Forelimb muscle (tissue), 1 donor: ENCODE results near the gene C10orf90. TPM values are rescaled to one million over a fixed set of nuclear protein-coding genes. Genes with fewer than 3 reads are reported as not detected.

Experiments
- DNase-seq: peaks from one replicate; pipeline ENCODE4 v3.0.0-alpha.2; 2013; ENCODE audit warnings: low read depth
- polyA plus RNA-seq: library from polyadenylated mRNA; unstranded; fragments of 120-200 nt; gene quantifications from one replicate; pipeline ENCODE4 v1.2.1, GENCODE V29; 2013; ENCODE audit not compliant: insufficient read length

The C10orf90 gene
- polyA plus RNA-seq, 1 donor = 0.30 TPM

DNA sequence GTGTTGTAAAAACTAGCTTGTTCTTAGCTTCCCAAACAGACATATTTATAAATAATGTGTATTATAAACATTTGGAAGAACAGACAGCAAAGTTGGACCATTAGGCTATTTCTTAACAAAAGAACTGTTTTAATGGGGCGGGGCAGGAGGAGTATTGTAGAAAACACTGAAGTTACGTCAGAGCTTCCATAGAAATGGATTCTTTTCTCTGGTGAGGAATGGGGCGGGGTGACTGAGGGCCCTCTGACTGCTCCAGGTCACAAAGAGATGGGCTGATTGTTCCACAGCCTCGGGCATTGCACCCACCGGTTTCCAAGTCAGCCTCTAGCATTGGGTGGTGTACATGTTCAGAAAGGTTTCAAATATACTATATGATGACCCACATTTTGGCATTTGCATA lies 245.5 kb downstream of the C10orf90 start:
- no peak for DNase-seq

DNA sequence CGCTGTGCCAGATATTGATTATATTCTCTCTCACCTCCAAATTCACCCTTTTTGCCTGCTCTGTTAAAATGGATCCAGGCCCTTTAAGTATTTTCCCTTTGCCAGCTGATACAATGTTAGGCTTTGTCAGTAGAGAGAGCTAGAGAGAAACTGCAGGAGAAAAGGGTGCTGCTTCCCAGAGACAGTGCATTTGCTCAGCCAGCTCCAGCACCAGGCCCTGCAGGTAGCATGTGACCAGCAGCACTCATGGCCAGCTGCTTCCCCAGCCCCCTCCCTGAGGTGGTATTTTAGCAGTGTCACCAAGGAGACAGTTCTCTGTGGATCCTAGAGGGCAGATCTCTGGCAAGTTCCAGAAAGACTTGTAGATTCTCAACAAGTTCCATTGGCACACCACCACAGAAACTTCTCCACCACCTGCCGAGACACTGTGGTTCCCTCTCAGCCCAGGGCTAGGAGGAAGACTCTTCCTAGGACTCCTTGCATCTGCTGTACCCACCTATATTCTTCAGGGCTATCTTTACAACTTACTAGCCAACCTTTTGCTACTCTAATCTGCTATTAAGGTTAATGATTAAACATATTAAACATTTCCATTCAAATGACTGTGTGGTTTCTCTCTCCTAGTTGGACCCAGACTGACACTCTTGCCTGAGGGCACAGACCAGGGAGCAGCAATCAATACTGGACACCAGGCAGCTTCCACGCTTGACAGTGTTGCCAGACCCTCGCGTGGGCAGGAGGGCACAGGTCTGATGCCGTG lies 246.6 kb downstream of the C10orf90 start:
- no peak for DNase-seq

DNA sequence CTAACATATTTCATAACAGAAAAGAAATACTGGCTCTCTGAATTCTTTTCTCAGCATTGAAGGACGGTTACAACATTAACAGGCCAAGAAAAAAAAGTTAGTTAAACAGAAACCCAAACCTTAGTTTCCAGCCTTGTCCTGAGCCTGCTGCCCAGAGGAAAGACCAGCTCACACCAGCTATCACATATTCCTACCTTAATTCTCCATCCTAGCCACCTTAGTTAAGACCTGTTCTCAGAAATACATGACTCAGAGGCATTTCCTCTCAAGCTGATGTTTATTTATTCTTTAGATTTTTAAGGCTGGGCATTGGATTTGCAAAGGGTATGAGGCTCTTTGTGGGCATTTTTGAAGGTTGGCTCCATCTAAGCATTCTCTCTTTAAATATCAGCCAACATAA lies 247.9 kb downstream of the C10orf90 start:
- no peak for DNase-seq

DNA sequence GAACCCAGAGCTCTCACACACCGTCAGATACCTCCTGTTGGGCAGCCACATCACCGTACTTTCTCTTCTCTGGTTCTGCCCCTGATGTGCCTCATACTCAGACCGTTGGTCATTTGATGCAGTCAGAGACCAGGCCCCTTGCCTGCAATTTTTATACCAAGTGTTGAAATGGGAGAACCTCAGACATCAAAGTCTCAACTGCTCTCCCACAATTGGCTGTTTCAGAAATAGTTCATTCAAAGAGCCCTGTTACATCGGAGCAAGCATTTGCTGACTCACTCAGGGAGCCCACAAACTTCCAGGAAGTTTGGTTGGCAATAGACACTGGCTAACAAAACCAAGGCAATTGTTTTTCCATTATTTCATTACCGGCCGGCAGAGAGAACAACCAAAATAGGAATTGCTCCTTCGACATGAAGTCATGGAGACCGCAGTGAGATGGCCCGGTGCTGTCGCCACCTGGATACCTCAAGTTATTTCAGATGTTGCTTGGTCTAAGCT lies 248.7 kb downstream of the C10orf90 start:
- DNase-seq = peak; percentile 48

DNA sequence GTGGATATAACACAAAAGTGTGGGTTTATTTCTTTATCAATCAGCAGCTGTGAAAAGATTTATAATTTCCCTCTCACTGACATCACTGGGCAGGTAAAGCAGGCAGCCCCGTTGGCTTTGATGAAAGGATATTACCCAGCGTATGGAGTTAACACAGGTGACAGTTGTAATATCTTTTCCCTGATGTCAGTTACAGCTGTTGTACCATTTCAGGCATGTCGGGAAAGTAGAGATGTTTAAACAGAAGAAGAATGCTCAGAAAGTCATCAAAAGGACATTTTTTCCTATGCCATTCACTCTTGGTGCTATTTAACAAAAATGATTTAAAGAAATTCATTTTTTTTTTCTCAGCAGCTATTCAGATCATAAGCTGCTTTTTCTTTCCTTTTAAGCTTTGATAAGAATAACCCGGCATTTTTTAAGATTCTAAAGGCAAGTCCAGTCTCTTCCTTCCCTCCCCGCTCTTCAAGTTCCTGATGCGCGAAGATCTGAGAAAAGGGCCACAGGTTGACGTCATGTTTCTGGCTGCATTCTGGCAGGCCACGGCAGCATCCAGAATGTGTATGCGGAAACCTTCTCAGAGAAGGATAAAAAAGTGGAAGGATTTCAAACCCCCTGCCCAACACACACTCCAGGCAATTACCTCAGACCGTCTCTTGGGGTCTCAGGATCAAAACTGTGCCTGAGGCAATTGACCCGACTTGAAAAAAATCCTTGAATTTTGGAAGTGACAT lies 249.8 kb downstream of the C10orf90 start:
- DNase-seq = no peak

DNA sequence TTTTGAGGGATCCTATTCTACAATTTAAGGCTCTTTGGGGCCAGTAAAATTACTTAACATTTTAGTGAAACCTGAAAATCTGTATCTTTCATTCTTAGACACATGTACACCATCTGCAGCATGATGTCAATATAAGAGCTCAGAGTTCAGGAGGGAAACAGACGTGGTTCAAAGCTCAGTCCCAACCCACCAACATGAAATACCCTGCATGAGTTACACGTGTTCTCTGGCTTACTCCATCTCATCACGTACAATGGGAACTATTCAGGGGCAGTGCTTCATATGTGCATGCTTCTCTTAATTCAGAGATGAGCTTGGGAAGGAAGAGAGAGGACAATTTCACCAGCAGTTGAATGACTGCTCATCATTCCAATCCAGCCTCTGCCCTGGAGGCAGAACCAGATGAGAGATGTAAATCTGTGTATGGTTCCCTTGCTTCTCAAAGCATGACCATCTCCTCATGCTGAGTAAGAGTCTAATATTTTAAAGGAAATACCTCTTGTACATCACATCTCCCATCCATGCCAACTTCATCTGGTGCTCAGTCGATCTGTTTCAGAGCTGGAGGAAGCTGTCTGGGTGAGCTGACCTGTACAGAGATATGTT lies 253.2 kb downstream of the C10orf90 start:
- no peak for DNase-seq

DNA sequence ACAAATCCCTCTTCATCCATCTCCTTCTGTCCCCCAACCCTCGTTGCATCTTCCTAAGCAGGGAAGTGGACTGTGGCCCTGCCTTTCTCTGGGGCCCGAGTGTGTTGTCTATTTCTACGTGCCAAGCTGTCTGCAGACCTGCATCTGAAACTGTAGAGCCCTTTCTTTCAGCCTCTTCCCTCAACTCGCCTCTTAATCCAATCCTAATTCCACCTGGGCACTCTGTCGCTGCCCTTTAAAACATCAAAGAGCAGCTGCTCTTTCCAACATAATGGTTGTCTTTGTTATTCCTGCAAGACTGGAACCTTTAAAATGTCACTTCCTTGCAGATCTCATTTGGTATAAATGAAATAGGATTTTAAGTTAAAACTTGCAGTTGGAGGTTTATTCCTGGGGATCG lies 260.7 kb downstream of the C10orf90 start:
- no peak for DNase-seq

DNA sequence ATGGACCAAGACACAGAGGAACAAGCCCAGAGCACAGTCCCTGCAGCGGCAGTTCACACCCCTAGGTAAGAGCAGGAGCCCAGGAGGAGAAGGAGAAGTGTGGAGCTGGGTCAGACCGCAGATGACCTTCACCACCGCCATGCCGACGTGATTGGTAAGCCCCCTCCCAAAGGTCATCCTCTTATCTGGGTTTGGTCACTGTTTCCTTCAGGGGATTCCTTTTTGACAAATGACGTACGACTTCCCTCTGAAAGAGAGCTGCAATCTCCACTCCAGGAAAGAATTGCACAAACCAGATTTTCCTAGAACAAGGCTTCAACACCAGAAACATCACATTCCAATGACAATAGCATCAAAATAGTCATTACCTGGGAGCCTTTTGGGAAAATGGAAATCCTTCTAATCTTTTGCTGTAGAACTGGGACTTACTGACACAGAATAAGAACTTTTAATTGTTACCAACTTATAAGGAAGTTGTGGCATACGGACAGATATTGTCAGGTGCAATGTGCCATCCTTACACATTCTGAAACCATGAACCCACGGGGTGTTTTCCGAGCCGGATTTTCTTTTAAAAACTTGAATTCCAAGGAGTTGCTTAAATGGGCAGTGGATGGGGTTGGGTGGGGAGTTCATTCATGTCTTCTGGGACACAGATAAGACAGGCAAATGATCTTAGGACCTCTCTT lies 261.4 kb downstream of the C10orf90 start:
- no peak for DNase-seq

DNA sequence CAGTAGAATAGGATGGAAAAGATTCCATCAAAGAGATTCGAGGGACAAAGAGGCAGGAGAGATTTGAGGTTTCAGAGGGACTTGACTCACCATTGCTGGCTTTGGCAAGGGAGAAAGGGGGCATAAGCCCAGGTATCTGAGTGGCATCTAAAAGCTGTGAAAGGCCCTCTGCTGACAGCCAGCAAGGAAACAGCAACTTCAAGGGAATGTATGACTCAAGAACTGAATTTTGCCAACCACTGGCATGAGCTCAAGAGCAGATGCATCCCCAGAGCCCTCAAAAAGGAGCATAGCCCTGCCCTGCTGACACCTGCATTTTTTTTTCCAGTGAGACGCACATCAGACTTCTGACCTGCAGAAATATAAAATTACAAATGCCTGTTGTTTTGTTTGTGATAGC lies 262.7 kb downstream of the C10orf90 start:
- no peak for DNase-seq

DNA sequence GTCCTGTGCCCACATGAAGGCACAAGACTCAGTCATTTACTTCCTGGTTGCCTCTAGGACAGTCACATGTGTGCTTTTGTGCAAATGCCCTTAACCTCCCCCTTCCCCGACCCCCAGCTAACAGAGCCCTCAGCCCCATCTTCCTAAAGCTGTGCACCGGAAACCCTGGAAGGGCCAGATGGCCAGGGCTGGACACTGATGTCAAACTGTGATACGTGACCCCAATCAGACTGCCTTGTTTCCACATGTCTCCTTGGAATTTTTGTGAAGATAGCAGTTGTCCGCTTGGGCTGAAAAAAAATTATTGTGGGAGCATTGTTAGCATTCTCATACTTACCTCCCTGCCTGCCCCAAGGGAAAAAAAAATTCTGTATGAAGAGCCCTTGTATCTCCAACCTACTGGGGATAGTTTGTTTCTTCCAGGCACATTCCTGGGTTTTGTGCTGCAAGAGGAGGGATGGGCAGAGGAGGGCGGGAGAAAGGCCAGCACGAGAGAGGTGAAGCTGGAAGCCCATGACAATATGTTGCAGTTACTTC lies 265.2 kb downstream of the C10orf90 start:
- DNase-seq = no peak

DNA sequence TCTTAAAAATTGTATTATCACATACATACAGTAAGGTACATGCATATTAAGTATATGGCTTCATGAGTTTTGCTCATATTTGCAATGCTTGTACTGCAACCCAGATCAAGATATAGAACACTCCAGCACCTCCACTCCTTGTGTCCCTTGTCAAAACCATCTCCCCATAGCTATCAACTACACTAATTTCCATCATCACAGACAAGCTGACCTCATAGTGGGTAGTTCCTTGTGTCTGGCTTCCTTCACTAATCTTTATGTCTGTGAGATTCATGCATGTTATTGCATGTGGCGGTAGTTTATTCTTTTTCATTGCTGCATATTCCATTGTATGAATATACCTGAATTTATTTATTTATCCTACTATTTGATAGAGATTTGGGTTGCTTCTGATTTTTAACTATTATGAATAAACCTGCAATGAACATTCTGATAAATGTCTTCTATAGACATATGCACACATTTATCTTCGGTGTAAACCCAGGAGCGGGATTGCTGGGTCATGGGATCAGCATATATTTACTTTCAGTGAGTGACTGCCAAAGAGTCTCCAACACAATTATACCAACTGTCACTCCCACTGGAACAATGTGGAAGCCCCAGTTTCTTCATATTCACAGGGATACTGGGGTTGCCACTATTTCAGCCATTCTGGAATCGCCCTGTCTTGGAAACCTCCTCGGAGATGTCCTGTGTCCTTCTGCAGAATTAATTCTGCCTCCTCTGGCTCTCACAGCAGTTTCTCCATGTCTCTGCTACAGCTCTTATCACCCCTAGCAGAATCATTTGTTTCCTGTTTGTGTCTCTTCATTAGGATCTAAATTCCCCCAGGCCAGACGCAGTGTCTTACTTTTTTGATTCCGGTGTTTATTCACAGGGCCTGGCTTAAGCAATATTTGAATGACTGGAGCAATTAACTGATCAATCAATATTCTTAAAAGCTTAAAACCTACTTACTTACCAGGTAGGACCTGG lies 267.5 kb downstream of the C10orf90 start:
- DNase-seq = no peak

DNA sequence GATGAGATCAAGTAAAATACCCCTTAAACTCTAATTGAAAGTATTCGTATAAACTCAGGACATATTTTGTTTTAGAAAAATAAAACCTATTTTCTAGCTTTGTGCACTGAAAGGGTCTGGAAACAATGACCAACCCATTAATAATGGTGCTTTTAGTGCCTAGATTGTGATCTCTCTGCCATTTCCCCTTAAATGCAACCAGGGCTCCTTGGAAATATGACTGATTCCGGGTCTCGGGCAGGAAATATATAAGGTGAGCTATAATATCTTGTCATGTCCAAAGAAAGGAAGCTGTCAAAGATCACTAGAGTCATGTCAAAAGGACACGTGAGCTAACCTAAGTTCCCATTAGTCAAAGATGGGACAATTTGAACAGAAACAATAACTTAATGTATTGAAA lies 269.9 kb downstream of the C10orf90 start:
- DNase-seq = no peak

DNA sequence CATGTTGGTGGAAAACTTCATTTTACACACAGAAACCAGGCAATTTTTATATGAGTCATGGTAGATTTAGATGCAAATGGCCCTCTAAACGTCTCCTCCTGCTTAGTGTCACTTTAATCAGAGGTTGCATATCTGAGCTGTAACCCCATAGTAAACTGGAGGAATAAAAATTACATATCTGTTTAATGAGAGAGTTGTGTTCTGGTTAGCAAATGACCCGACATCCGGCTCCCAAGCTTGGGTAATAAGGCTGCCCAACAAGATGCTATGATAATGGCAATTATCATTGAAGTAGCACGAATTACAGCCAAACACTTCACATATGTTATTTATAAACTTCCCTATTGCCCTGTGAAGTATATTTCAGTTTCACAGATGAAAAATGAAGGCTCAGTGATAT lies 271.6 kb downstream of the C10orf90 start:
- DNase-seq = no peak

DNA sequence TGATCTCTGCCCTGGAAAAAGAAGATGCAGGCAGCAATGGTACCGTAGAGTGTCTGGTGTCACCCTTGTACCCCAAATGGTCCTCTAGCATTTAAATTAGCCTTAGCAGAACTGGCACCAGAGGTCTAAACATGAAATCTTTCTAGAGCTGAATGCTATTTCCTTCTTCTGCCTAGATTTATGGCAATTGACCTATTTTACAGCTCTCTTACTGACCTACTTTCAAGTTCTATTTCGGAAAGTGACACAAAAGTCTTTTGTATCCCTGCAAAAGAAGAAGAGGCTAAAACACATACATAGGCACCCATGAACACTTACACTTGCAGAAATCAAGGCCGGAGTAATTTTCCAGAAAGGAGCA lies 272.1 kb downstream of the C10orf90 start:
- no peak for DNase-seq

DNA sequence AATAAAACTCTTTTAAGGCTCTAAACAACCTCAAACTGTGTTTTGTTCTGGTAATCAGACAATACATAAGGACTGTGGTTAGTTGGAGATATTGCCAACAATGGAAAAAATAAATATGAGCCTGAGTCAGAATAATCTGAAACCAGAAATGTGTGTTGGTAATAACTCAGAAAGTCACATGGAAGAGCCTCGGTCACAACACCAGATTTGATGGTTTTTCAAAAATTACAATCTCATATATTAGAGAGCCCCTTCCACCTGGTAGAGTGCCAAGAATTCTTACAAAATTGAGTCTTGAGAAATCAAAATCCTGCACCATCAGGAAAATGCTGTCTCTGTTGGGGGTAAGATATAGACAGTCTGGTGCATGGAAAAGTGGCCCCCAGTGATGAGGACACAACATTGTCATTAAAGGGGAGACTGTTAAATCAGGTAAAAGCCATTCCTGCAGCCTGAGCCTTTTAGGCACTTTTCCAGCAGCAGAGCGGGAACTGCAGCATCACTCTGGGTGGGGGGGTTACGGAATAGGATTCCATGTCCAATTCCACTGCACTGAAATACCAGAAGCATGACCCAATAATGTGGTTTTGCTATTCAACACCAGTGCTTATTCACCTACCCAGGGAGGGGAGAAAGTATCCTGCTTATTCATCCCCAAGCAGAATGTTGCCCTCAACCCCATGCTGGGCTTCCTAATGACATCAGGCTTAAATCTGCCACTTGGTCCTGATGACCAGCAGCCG lies 272.7 kb downstream of the C10orf90 start:
- no peak for DNase-seq

DNA sequence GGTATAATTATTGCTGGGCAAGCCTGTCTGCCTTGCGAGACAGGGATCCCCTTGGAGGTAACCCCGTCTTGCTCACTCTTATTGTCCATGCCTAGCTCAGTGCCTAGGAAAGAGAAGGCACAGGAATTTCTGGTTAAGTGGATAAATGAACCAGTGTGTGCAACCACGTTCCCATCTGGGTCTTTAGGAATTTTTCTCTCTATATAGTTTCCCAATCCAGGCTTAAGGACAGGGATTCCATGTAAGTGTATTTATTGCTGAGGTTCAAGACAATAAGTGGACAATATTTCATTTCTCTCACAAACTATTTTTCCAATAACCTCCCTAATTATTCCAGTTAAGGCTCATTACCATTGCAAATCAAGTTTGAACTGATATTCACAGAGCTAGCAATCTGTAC lies 273.3 kb downstream of the C10orf90 start:
- no peak for DNase-seq

DNA sequence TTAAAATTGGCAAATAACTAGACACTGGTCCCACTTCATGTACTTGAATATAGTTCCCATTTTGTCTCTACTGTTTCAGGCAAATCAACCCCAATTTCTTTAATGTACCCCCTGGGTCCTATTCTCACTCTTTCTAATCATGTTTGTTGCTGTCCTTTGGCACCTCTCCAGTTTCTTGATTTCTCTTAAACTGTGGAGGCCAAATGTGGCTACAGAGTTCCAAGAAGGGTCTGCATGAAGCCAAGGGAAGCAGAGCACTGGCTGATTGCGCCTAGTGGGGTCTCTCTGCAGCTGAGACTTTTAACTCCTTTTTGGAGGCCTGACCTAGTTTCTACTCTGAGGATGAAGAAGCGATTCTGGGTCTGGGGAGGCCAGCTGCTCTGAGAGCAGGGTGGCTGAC lies 275.5 kb downstream of the C10orf90 start:
- no peak for DNase-seq

DNA sequence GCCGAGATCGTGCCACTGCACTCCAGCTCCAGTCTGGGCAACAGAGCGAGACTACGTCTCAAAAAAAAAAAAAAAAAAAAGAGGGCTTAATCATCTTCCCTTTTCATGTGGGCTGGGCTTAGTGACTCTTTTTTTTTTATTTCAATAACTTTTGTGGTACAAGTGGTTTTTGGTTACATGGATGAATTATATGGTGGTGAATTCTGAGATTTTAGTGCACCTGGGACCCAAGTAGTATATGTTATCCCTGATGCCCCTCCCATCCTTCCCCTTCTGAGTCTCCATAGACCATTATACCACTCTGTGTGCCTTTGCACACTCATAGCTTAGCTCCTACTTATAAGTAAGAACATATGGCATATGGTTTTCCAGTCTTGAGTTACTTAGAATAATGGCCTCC lies 277.4 kb downstream of the C10orf90 start:
- DNase-seq = no peak

DNA sequence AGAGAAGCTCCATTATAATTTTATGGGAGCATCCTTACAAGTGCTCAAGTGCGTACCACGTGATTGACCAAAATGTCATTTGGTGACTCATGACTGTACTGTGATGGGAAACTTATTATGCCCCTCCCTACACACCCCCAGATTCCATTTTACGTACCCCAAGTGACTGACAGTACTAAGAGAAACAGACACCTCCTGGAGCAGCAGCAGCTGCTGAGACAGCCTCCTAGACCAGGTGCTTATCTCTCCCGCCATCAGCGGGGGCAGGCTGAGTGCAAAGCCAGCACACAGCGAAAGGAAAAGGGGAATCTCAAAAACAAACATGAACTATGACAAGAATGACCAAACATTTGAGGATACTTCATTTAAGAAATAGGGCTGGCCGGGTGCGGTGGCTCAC lies 278.0 kb downstream of the C10orf90 start:
- DNase-seq = no peak

DNA sequence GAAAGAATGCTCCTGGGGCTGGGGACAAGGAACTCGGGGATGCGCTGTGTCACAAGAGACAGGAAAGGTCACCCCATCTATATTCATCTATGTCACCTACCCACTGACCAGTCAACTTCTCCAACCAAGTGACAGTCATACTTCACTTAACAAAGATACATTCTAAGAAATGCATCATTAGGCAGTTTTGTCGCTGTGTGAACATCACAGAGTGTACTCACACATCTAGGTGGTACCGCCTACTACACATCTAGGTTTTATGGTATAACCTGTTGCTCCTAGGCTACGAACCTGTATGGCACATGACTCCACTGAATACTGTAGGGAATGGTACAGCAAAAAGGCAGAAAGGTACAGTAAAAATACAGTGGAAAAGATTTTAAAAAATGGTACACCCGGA lies 278.4 kb downstream of the C10orf90 start:
- DNase-seq = no peak
